Calu3 (cell line): ENCODE measurements around the gene EGR4. TPM values are rescaled to one million over a fixed set of nuclear protein-coding genes. Genes with fewer than 3 reads are reported as not detected.

Experiments used
- BruUV-seq: library from RNA; stranded (reverse); fragments of 400-500 nt; replicated peaks from 2 replicates; lab custom pipeline; 2021; lab: Mats Ljungman, UMichigan
- CTCF ChIA-PET: fragments of 300-600 bp; sonication (Branson Sonifier 250); formaldehyde crosslinking; loops from one replicate; lab custom pipeline; 2022; ENCODE audit warnings: antibody characterized with exemption; lab: Charles Lee
- DNase-seq: peaks from one replicate; pipeline ENCODE4 v3.0.0; 2022
- H3K27ac Mint-ChIP-seq: one replicate; pipeline ENCODE4 v1.8.0; 2022; ENCODE audit warnings: mixed read lengths; ENCODE audit not compliant: unreplicated experiment
- H3K27me3 Mint-ChIP-seq: one replicate; pipeline ENCODE4 v1.8.0; 2022; ENCODE audit warnings: mixed read lengths; ENCODE audit not compliant: unreplicated experiment
- H3K36me3 Mint-ChIP-seq: one replicate; pipeline ENCODE4 v1.8.0; 2022; ENCODE audit warnings: mild to moderate bottlenecking, moderate library complexity, mixed read lengths; ENCODE audit not compliant: insufficient read depth, unreplicated experiment
- H3K4me1 Mint-ChIP-seq: one replicate; pipeline ENCODE4 v1.8.0; 2022; ENCODE audit warnings: mild to moderate bottlenecking, low read depth, mixed read lengths; ENCODE audit not compliant: unreplicated experiment
- H3K4me3 Mint-ChIP-seq: one replicate; pipeline ENCODE4 v1.8.0; 2022; ENCODE audit warnings: mild to moderate bottlenecking, low read depth, moderate library complexity, mixed read lengths; ENCODE audit not compliant: unreplicated experiment
- H3K9me3 Mint-ChIP-seq: one replicate; pipeline ENCODE4 v1.8.0; 2022; ENCODE audit warnings: low read depth, mixed read lengths; ENCODE audit not compliant: unreplicated experiment
- CTCF ChIP-seq: fragments of 200-600 bp; IDR thresholded peaks from one replicate; pipeline ENCODE4 v1.8.0; 2022; ENCODE audit warnings: antibody characterized with exemption; ENCODE audit not compliant: unreplicated experiment
- intact Hi-C: fragments of 100-400 bp; cut with micrococcal nuclease; formaldehyde crosslinking; loops from one replicate; pipeline ENCODE4 v1.10.0; 2022; ENCODE audit not compliant: unreplicated experiment
- total RNA-seq: library from RNA; stranded (reverse); gene quantifications from 2 replicates; pipeline ENCODE4 v1.2.3, GENCODE V29; 2022

The EGR4 gene
- total RNA-seq, 1 experiment from 2014 or later = 0.68 TPM

DNA sequence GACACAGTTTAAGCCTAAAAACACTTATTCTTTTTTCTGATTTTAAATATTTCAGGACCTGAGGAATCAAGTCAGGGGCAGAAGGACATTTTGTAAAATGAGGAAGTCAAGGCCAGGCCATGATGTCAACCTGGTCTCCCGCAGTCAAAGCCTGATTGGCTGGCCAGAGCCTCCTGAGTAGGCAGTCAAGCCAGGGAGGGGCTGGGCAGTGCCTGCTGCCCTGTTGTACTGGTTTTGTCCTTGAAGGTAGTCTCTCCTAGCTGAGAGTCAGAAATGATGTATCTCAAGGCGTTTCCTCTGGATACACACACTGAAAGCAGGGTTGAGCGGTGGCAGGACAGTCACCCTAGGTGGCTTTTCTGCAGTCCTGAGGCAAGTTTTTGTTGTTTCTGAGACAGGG is 39.4 kb downstream of the EGR4 start:
- Mint-ChIP-seq H3K9me3 (no peaks in the 10 kb centered on the region), H3K4me3 (no peak overlapping the region), H3K4me1 (no peaks in the 10 kb centered on the region), H3K36me3 (peaks cover 58% of the 10 kb centered on the region), H3K27ac (no peak overlapping the region), H3K27me3 (no peaks in the 10 kb centered on the region)
- TF ChIP-seq CTCF = no peak
- CTCF ChIA-PET = interaction anchor here (0.5 to 1.4 kb wide), 2 partner anchors 20 to 624 kb away, joined by 3 to 4 read pairs; partner anchors contain the start of gene CCT7
- intact Hi-C loops = no loop called here
- no TSS peak for BruUV-seq
- no peak for DNase-seq

DNA sequence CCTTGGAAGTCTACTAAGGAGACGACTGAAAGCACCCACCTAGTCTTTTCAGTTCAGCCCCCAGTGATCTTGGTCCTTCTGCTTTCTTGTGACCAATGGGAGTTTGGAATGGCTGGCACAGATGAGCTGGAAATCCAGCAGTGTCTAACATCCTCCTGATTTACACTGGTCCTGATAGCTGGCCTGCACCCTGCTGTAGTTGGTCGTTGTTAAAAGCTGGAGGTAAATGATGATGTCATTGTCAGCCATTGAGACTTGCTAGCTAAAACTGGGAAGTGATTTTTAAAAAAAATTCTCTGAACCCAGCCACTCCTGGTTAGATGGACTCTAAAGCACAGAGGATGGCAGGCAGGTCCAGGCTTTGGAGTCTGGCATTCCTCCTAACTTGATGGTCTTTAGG is 39.9 kb downstream of the EGR4 start:
- Mint-ChIP-seq H3K4me1 (no peaks in the 10 kb centered on the region), H3K27ac (no peak overlapping the region)
- no TSS peak for BruUV-seq

GRCh38 chr2:73252238-73253027 is 40.9 kb downstream of the EGR4 start:
- Mint-ChIP-seq H3K9me3 (no peaks in the 10 kb centered on the region), H3K4me3 (no peak overlapping the region), H3K4me1 (no peaks in the 10 kb centered on the region), H3K27me3 (no peaks in the 10 kb centered on the region), H3K36me3 (peaks cover 68% of the 10 kb centered on the region), H3K27ac (no peak overlapping the region)
- CTCF ChIA-PET = interaction anchor here (0.7 kb wide), 1 partner anchor 284 kb away, joined by 4 read pairs; no protein-coding TSS in a partner anchor
- no peak for DNase-seq
- BruUV-seq = no TSS peak
- intact Hi-C loops = no loop called here
- no peak for TF ChIP-seq CTCF

More for the DNA sequence above, 39.9 kb downstream of the EGR4 start:
- no peak for DNase-seq
- TF ChIP-seq CTCF = no peak
- intact Hi-C loops = no loop called here
- CTCF ChIA-PET = interaction anchor here (1.4 kb wide), 1 partner anchor 20 kb away, joined by 4 read pairs; the partner anchor contains the start of gene CCT7
- peaks cover 63% of the 10 kb centered on the region for H3K36me3 Mint-ChIP-seq
- no peak overlapping the region for H3K4me3 Mint-ChIP-seq
- no peaks in the 10 kb centered on the region for H3K9me3 Mint-ChIP-seq
- no peaks in the 10 kb centered on the region for H3K27me3 Mint-ChIP-seq

GRCh38 chr2:73250872-73251846 is 42.2 kb downstream of the EGR4 start:
- Mint-ChIP-seq H3K27ac (no peak overlapping the region), H3K9me3 (no peaks in the 10 kb centered on the region), H3K4me1 (no peaks in the 10 kb centered on the region), H3K36me3 (peaks cover 80% of the 10 kb centered on the region), H3K4me3 (no peak overlapping the region), H3K27me3 (no peaks in the 10 kb centered on the region)
- no peak for TF ChIP-seq CTCF
- CTCF ChIA-PET = interaction anchor here (0.5 to 0.7 kb wide), 5 partner anchors 10 to 285 kb away, joined by 3 to 4 read pairs (median 3); partner anchors contain the start of gene PRADC1
- BruUV-seq = no TSS peak
- intact Hi-C loops = no loop called here
- DNase-seq = no peak
